Measurements from ENCODE around the gene HSD17B13.

The HSD17B13 gene

DNA sequence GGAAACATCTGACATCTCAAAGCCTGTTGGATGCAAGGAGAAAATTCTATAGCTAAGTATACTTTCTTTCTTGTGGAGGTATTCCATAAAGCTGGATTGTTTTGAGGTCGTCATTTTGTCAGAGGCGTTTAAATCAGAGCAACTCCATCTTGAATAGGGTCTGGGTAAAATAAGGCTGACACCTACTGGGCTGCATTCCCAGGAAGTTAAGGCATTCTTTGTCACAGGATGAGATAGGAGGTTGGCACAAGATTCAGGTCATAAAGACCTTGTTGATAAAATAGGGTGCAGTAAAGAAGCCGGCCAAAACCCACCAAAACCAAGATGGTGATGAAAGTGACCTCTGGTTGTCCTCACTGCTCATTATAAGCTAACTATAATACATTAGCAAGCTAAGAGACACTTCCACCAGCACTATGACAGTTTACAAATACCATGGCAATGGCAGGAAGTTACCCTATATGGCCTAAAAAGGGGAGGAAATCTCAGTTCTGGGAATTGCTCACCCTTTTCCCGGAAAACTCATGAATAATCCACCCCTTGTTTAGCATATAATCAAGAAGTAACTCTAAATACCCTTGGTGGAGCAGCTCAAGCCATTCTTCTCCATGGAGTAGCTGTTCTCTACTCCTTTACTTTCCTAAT lies 11.9 kb downstream of the HSD17B13 start:
- TF ChIP-seq FOXP2 (optimal IDR thresholded peaks at IDR 0.05; ENCODE audit: borderline replicate concordance, extremely low read depth, extremely low read length, insufficient read depth) (no peak), TAF1 (IDR thresholded peaks at IDR 0.05; ENCODE audit: borderline replicate concordance, insufficient read depth, low read length) (no peak), POLR2AphosphoS5 (IDR thresholded peaks at IDR 0.05; ENCODE audit: low read depth, low read length) (no peak), SIN3A (IDR thresholded peaks at IDR 0.05; ENCODE audit: borderline replicate concordance, insufficient read depth, low read length) (no peak)
- TF ChIP-seq, protein P1, sequence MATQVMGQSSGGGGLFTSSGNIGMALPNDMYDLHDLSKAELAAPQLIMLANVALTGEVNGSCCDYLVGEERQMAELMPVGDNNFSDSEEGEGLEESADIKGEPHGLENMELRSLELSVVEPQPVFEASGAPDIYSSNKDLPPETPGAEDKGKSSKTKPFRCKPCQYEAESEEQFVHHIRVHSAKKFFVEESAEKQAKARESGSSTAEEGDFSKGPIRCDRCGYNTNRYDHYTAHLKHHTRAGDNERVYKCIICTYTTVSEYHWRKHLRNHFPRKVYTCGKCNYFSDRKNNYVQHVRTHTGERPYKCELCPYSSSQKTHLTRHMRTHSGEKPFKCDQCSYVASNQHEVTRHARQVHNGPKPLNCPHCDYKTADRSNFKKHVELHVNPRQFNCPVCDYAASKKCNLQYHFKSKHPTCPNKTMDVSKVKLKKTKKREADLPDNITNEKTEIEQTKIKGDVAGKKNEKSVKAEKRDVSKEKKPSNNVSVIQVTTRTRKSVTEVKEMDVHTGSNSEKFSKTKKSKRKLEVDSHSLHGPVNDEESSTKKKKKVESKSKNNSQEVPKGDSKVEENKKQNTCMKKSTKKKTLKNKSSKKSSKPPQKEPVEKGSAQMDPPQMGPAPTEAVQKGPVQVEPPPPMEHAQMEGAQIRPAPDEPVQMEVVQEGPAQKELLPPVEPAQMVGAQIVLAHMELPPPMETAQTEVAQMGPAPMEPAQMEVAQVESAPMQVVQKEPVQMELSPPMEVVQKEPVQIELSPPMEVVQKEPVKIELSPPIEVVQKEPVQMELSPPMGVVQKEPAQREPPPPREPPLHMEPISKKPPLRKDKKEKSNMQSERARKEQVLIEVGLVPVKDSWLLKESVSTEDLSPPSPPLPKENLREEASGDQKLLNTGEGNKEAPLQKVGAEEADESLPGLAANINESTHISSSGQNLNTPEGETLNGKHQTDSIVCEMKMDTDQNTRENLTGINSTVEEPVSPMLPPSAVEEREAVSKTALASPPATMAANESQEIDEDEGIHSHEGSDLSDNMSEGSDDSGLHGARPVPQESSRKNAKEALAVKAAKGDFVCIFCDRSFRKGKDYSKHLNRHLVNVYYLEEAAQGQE (IDR thresholded peaks at IDR 0.05; ENCODE audit: insufficient read depth in 1 of 2, low read depth in 2 of 2, low read length in 2 of 2) = no peak

DNA sequence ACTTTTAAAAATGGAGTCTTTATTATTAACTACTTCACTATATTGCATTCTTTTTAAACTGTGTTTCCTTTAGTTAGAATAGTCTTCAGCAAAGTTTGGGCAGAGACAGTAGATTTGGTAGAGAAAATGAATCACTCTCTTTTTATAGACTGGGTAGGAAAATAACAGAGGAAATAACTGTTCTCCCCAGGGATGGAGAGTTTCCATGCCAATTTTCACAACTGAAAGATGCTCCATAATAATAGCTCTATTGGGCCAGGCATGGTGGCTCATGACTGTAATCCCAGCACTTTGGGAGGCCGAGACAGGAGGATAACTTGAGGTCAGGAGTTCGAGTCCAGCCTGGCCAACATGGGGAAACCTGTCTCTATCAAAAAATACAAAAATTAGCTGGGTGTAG lies 13.1 kb downstream of the HSD17B13 start:
- TF ChIP-seq POLR2AphosphoS5 (IDR thresholded peaks at IDR 0.05; ENCODE audit: low read depth, low read length) = no peak
- TF ChIP-seq, protein P1 (IDR thresholded peaks at IDR 0.05; ENCODE audit: insufficient read depth in 1 of 2, low read depth in 2 of 2, low read length in 2 of 2) = no peak
- no peak for TF ChIP-seq SIN3A (IDR thresholded peaks at IDR 0.05; ENCODE audit: borderline replicate concordance, insufficient read depth, low read length)
- TF ChIP-seq TAF1 (IDR thresholded peaks at IDR 0.05; ENCODE audit: borderline replicate concordance, insufficient read depth, low read length) = no peak
- TF ChIP-seq FOXP2 (optimal IDR thresholded peaks at IDR 0.05; ENCODE audit: borderline replicate concordance, extremely low read depth, extremely low read length, insufficient read depth) = no peak

DNA sequence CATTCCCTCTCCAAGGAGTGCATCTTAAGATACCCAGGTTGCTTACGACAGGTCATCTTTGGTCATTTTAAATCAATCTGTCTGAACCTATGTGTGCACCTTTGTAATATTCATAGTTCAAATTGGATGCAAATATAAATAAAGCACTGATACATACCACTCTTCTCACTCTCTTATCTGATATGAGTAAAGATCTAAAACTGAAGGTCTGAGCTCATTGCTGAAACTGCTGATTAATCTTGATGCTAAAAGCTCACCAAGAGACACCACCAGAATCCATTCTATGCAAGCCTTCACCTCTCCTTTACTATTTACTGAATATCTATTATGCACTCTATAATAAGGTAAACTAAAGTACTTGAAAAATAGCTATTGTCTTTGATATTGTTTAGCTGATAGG lies 16.6 kb downstream of the HSD17B13 start:
- TF ChIP-seq POLR2AphosphoS5 (IDR thresholded peaks at IDR 0.05; ENCODE audit: low read depth, low read length) (no peak), SIN3A (IDR thresholded peaks at IDR 0.05; ENCODE audit: borderline replicate concordance, insufficient read depth, low read length) (no peak), FOXP2 (optimal IDR thresholded peaks at IDR 0.05; ENCODE audit: borderline replicate concordance, extremely low read depth, extremely low read length, insufficient read depth) (no peak), TAF1 (IDR thresholded peaks at IDR 0.05; ENCODE audit: borderline replicate concordance, insufficient read depth, low read length) (no peak)
- TF ChIP-seq, protein P1 (IDR thresholded peaks at IDR 0.05; ENCODE audit: insufficient read depth in 1 of 2, low read depth in 2 of 2, low read length in 2 of 2) = no peak

DNA sequence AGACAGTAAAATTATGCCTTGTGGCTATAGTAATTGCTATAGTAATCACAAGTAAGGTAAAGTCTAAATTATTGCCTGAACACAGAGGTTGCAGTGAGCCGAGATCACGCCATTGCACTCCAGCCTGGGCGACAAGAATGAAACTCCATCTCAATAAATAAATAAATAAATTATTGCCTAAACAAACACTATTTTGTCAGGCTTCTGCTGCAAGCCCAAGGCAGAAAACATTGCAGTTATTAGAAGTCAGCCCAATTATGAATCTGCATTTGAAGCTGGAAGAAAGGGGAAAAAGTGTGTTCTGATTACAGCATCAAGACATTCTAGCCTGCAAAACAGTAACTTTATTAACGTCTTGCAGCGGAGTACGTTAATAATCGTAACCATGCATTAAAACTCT lies 17.1 kb downstream of the HSD17B13 start:
- no peak for TF ChIP-seq FOXP2 (optimal IDR thresholded peaks at IDR 0.05; ENCODE audit: borderline replicate concordance, extremely low read depth, extremely low read length, insufficient read depth)
- no peak for TF ChIP-seq POLR2AphosphoS5 (IDR thresholded peaks at IDR 0.05; ENCODE audit: low read depth, low read length)
- TF ChIP-seq TAF1 (IDR thresholded peaks at IDR 0.05; ENCODE audit: borderline replicate concordance, insufficient read depth, low read length) = no peak
- TF ChIP-seq, protein P1 (IDR thresholded peaks at IDR 0.05; ENCODE audit: insufficient read depth in 1 of 2, low read depth in 2 of 2, low read length in 2 of 2) = no peak
- no peak for TF ChIP-seq SIN3A (IDR thresholded peaks at IDR 0.05; ENCODE audit: borderline replicate concordance, insufficient read depth, low read length)

All from PFSK-1 (cell line).